Endothelial cell (in vitro differentiated cells): Measurements from ENCODE around the gene EMC7. TPM values are rescaled to one million over a fixed set of nuclear protein-coding genes. Genes with fewer than 3 reads are reported as not detected.

Experiments used
- DNase-seq: peaks from one replicate; pipeline ENCODE4 v3.0.0; 2021; ENCODE audit warnings: low spot score
- H3K27ac Mint-ChIP-seq: one replicate; pipeline ENCODE4 v1.8.0; 2021; ENCODE audit warnings: mixed read lengths, inconsistent platforms; ENCODE audit not compliant: unreplicated experiment
- H3K27me3 Mint-ChIP-seq: one replicate; pipeline ENCODE4 v1.8.0; 2021; ENCODE audit warnings: mild to moderate bottlenecking, moderate library complexity, mixed read lengths, inconsistent platforms; ENCODE audit not compliant: unreplicated experiment
- H3K36me3 Mint-ChIP-seq: one replicate; pipeline ENCODE4 v1.8.0; 2021; ENCODE audit warnings: mild to moderate bottlenecking, low read depth, mixed read lengths, inconsistent platforms; ENCODE audit not compliant: unreplicated experiment
- H3K4me1 Mint-ChIP-seq: one replicate; pipeline ENCODE4 v1.8.0; 2021; ENCODE audit warnings: mild to moderate bottlenecking, mixed read lengths, inconsistent platforms; ENCODE audit not compliant: unreplicated experiment
- H3K4me3 Mint-ChIP-seq: one replicate; pipeline ENCODE4 v1.8.0; 2021; ENCODE audit warnings: mild to moderate bottlenecking, mixed read lengths, inconsistent platforms; ENCODE audit not compliant: unreplicated experiment
- H3K9me3 Mint-ChIP-seq: one replicate; pipeline ENCODE4 v1.8.0; 2021; ENCODE audit warnings: mixed read lengths, inconsistent platforms; ENCODE audit not compliant: unreplicated experiment
- total RNA-seq: library from RNA; stranded (reverse); fragmentation: NEBNext Ultra II Directional; extraction: Animal tissue kit (Norgen Biotek cat#: 25700); gene quantifications from one replicate; pipeline ENCODE4 v1.2.1, GENCODE V29; 2021; ENCODE audit not compliant: unreplicated experiment
- TF ChIP-seq, protein P1 (sequence below): fragments of 200-600 bp; sonication (generic); IDR thresholded peaks from one replicate; pipeline ENCODE4 v1.5.0; 2021; ENCODE audit warnings: antibody characterized with exemption; ENCODE audit not compliant: unreplicated experiment

Gene EMC7
- total RNA-seq, 1 donor from 2014 or later = 41.8 TPM

DNA sequence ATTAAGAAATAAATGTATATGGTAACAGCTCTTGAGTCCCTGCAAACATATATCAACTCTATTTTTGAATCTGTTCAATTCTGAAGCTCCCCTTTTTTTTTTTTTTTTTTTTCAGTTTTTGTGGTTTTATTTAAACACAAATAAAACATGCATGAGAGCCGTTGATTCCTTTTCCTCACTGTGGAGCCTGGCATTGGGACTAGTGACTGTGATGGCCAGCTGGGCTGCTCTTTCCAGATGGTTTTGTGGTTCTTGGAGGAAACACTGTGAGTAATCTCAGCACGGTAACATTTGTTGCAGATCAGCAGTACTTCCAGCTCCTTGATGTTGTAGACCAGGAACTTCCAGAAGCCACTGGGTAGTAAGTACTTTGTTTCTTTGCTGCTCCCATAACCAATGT is 15.9 kb downstream of the EMC7 start:
- no peak overlapping the region for H3K4me3 Mint-ChIP-seq

DNA sequence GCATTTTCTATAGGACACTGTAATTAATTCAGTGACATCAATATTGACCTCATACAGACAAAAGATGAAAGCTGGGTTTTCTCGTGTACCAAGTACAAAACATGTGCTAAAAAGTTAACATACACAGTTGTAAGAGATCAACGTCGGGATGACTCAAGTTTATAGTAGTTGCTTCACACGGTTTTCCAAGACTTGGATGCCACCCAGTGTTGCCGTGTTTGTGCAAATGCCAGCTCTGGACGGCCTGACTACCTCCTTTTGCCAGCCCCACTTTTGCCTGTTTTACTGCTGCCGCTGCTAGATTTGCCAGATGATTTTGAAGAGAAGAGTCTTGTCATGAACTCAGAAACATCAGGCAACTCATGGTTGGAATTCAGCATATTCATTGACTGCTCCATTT is 17.6 kb downstream of the EMC7 start:
- no peaks in the 10 kb centered on the region for H3K36me3 Mint-ChIP-seq
- TF ChIP-seq, protein P1, sequence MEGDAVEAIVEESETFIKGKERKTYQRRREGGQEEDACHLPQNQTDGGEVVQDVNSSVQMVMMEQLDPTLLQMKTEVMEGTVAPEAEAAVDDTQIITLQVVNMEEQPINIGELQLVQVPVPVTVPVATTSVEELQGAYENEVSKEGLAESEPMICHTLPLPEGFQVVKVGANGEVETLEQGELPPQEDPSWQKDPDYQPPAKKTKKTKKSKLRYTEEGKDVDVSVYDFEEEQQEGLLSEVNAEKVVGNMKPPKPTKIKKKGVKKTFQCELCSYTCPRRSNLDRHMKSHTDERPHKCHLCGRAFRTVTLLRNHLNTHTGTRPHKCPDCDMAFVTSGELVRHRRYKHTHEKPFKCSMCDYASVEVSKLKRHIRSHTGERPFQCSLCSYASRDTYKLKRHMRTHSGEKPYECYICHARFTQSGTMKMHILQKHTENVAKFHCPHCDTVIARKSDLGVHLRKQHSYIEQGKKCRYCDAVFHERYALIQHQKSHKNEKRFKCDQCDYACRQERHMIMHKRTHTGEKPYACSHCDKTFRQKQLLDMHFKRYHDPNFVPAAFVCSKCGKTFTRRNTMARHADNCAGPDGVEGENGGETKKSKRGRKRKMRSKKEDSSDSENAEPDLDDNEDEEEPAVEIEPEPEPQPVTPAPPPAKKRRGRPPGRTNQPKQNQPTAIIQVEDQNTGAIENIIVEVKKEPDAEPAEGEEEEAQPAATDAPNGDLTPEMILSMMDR = no peak
- no peaks in the 10 kb centered on the region for H3K27me3 Mint-ChIP-seq
- no peak overlapping the region for H3K27ac Mint-ChIP-seq
- H3K4me1 Mint-ChIP-seq = no peaks in the 10 kb centered on the region
- H3K9me3 Mint-ChIP-seq = no peaks in the 10 kb centered on the region
- DNase-seq = no peak
- H3K4me3 Mint-ChIP-seq = no peak overlapping the region

More for the DNA sequence above, 15.9 kb downstream of the EMC7 start:
- Mint-ChIP-seq H3K27ac (no peak overlapping the region), H3K9me3 (no peaks in the 10 kb centered on the region), H3K36me3 (no peaks in the 10 kb centered on the region), H3K27me3 (no peaks in the 10 kb centered on the region), H3K4me1 (no peaks in the 10 kb centered on the region)
- no peak for DNase-seq
- TF ChIP-seq, protein P1 = no peak

DNA sequence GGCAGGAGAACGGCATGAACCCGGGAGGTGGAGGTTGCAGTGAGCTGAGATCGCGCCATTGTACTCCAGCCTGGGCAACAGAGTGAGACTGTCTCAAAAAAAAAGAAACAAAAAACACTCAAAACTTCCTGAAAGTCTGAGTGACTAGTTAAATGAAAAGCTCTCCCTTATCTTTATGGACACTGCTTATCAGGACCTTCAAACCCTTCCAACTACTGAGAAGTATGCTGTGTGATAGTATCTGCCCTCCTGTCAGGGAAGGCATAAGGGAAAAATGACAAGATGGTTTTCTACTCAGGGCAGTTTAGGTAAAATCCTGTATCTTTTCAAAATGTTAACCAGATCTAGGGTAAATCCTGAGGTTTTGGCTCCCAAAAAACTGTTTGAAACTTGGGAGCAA is 21.8 kb downstream of the EMC7 start:
- Mint-ChIP-seq H3K4me1 (no peaks in the 10 kb centered on the region), H3K36me3 (no peaks in the 10 kb centered on the region), H3K9me3 (no peaks in the 10 kb centered on the region), H3K27ac (no peak overlapping the region), H3K4me3 (no peak overlapping the region), H3K27me3 (peaks cover 4% of the 10 kb centered on the region)
- no peak for DNase-seq
- TF ChIP-seq, protein P1 = no peak

DNA sequence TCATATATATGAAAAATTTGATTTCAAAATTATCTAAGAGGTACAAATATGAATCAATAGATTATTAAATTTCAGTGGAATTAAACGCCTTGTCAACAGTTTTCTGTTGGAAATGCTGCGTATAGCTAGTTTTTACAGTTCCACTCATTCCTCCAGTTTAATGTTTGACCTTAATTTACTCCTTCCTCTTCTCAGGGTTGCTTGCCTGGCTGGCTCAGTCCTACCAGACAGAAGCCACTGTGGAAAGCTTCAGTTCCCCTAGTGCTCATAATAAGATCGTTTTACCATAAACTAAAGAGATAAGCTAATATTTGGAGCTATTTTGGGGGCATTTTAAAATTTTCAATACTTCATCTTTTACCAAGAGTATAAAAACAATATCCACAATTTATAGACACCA is 22.8 kb downstream of the EMC7 start:
- Mint-ChIP-seq H3K36me3 (no peaks in the 10 kb centered on the region), H3K27ac (no peak overlapping the region), H3K27me3 (peaks cover 4% of the 10 kb centered on the region), H3K9me3 (no peaks in the 10 kb centered on the region), H3K4me1 (no peaks in the 10 kb centered on the region), H3K4me3 (no peak overlapping the region)
- TF ChIP-seq, protein P1 = no peak
- no peak for DNase-seq

DNA sequence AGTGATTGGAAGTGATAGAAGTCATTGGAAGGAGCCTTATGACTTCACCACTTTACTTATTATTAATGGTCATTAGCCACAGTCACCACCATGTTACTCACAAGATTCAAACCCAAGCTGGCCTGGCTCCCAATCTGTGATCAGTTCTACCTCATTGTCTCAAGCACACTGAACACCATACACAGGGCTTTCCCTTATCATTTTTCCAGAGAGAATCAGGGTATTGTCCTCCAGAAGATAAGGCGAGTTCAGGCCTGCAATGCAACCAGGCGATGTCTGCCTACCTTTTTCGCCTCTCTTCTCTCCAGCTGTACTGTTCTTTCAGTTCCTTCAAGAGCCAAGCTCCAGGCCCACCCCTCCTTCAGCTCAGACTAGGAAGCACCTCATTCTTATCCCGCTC is 24.9 kb downstream of the EMC7 start:
- TF ChIP-seq, protein P1 = no peak
- Mint-ChIP-seq H3K36me3 (no peaks in the 10 kb centered on the region), H3K4me1 (no peaks in the 10 kb centered on the region), H3K9me3 (no peaks in the 10 kb centered on the region), H3K27me3 (peaks cover 4% of the 10 kb centered on the region), H3K27ac (no peak overlapping the region), H3K4me3 (no peak overlapping the region)
- no peak for DNase-seq
